ENCODE data around the gene RABGAP1L. TPM values are rescaled to one million over a fixed set of nuclear protein-coding genes. Genes with fewer than 3 reads are reported as not detected.
"Not testable (repeated sequence)": the region's sequence is repeated elsewhere in the genome, so short reads cannot be mapped to it uniquely, and the experiment has no call there.

RABGAP1L gene
- total RNA-seq, 2 experiments from 2014 or later: 38.2 to 44.2 TPM

GRCh38 chr1:174224641-174225040 is 65.3 kb downstream of the RABGAP1L start:
- Mint-ChIP-seq H3K27ac (no peak overlapping the region), H3K36me3 (ENCODE audit: low read depth) (peaks cover 51% of the 10 kb centered on the region), H3K27me3 (ENCODE audit: low read depth) (no peaks in the 10 kb centered on the region), H3K9me3 (ENCODE audit: insufficient read depth) (peaks cover 6% of the 10 kb centered on the region), H3K4me1 (ENCODE audit: low read depth) (peaks cover 11% of the 10 kb centered on the region), H3K4me3 (no peak overlapping the region)
- DNase-seq: no peak
- ATAC-seq: no peak
- POLR2A ChIA-PET: no interaction called here
- CTCF ChIA-PET: no interaction called here

- Mint-ChIP-seq H3K27ac (peak overlapping the region; percentile 62), H3K27me3 (ENCODE audit: low read depth) (no peaks in the 10 kb centered on the region), H3K36me3 (ENCODE audit: low read depth) (peaks cover 53% of the 10 kb centered on the region), H3K4me3 (no peak overlapping the region), H3K4me1 (ENCODE audit: low read depth) (peaks cover 11% of the 10 kb centered on the region), H3K9me3 (ENCODE audit: insufficient read depth) (peaks cover 6% of the 10 kb centered on the region)
- ATAC-seq: no peak
- CTCF ChIA-PET: no interaction called here
- POLR2A ChIA-PET: no interaction called here
- DNase-seq: peak; percentile 28
Observed at GRCh38 chr1:174225499-174226204, 66.3 kb downstream of the RABGAP1L start.

GRCh38 chr1:174230399-174230798 is 71.1 kb downstream of the RABGAP1L start:
- DNase-seq: no peak
- POLR2A ChIA-PET: no interaction called here
- Mint-ChIP-seq H3K9me3 (ENCODE audit: insufficient read depth) (peaks cover 5% of the 10 kb centered on the region), H3K36me3 (ENCODE audit: low read depth) (peaks cover 46% of the 10 kb centered on the region), H3K27me3 (ENCODE audit: low read depth) (no peaks in the 10 kb centered on the region), H3K4me3 (no peak overlapping the region), H3K4me1 (ENCODE audit: low read depth) (peaks cover 11% of the 10 kb centered on the region), H3K27ac (no peak overlapping the region)
- no peak for ATAC-seq
- CTCF ChIA-PET: interaction anchor here (1.7 kb wide), 1 partner anchor 13 kb away, joined by 6 read pairs; no protein-coding TSS in a partner anchor

GRCh38 chr1:174232761-174233160 is 73.4 kb downstream of the RABGAP1L start:
- no peak overlapping the region for H3K27ac Mint-ChIP-seq
- H3K4me3 Mint-ChIP-seq: no peak overlapping the region
- CTCF ChIA-PET: interaction anchor here (1.5 kb wide), 1 partner anchor 29 kb away, joined by 3 read pairs; no protein-coding TSS in a partner anchor

GRCh38 chr1:174238845-174239501 is 79.7 kb downstream of the RABGAP1L start:
- H3K36me3 Mint-ChIP-seq (ENCODE audit: low read depth): peaks cover 11% of the 10 kb centered on the region
- H3K27ac Mint-ChIP-seq; POLR2A ChIA-PET; H3K27me3 Mint-ChIP-seq (ENCODE audit: low read depth); H3K9me3 Mint-ChIP-seq (ENCODE audit: insufficient read depth); H3K4me1 Mint-ChIP-seq (ENCODE audit: low read depth); H3K4me3 Mint-ChIP-seq; DNase-seq; ATAC-seq; CTCF ChIA-PET: not testable (repeated sequence)

More at GRCh38 chr1:174232761-174233160, 73.4 kb downstream of the RABGAP1L start:
- DNase-seq: no peak
- H3K27me3 Mint-ChIP-seq (ENCODE audit: low read depth): no peaks in the 10 kb centered on the region
- POLR2A ChIA-PET: no interaction called here
- peaks cover 33% of the 10 kb centered on the region for H3K36me3 Mint-ChIP-seq (ENCODE audit: low read depth)
- ATAC-seq: no peak
- no peaks in the 10 kb centered on the region for H3K4me1 Mint-ChIP-seq (ENCODE audit: low read depth)
- peaks cover 5% of the 10 kb centered on the region for H3K9me3 Mint-ChIP-seq (ENCODE audit: insufficient read depth)

- CTCF ChIA-PET: no interaction called here
- DNase-seq: no peak
- Mint-ChIP-seq H3K27ac (no peak overlapping the region), H3K9me3 (ENCODE audit: insufficient read depth) (no peaks in the 10 kb centered on the region), H3K4me3 (no peak overlapping the region), H3K4me1 (ENCODE audit: low read depth) (peaks cover 2% of the 10 kb centered on the region), H3K27me3 (ENCODE audit: low read depth) (no peaks in the 10 kb centered on the region), H3K36me3 (ENCODE audit: low read depth) (peaks cover 16% of the 10 kb centered on the region)
- POLR2A ChIA-PET: no interaction called here
- no peak for ATAC-seq
Observed at GRCh38 chr1:174239541-174239940, 80.2 kb downstream of the RABGAP1L start.

- Mint-ChIP-seq H3K4me1 (ENCODE audit: low read depth) (peaks cover 2% of the 10 kb centered on the region), H3K27me3 (ENCODE audit: low read depth) (no peaks in the 10 kb centered on the region), H3K27ac (no peak overlapping the region), H3K4me3 (no peak overlapping the region), H3K9me3 (ENCODE audit: insufficient read depth) (no peaks in the 10 kb centered on the region), H3K36me3 (ENCODE audit: low read depth) (peaks cover 27% of the 10 kb centered on the region)
- ChIA-PET POLR2A (no interaction called here), CTCF (no interaction called here)
- ATAC-seq (no peak), DNase-seq (no peak)
Observed at GRCh38 chr1:174242856-174243255, 83.5 kb downstream of the RABGAP1L start.

GRCh38 chr1:174243451-174244000 is 84.2 kb downstream of the RABGAP1L start:
- peaks cover 27% of the 10 kb centered on the region for H3K36me3 Mint-ChIP-seq (ENCODE audit: low read depth)
- peaks cover 2% of the 10 kb centered on the region for H3K4me1 Mint-ChIP-seq (ENCODE audit: low read depth)
- no peaks in the 10 kb centered on the region for H3K9me3 Mint-ChIP-seq (ENCODE audit: insufficient read depth)
- ChIA-PET CTCF (no interaction called here), POLR2A (no interaction called here)
- no peak overlapping the region for H3K27ac Mint-ChIP-seq
- H3K4me3 Mint-ChIP-seq: no peak overlapping the region
- ATAC-seq: no peak
- DNase-seq: no peak
- no peaks in the 10 kb centered on the region for H3K27me3 Mint-ChIP-seq (ENCODE audit: low read depth)

GRCh38 chr1:174244017-174244416 is 84.7 kb downstream of the RABGAP1L start:
- ChIA-PET CTCF (no interaction called here), POLR2A (no interaction called here)
- ATAC-seq: no peak

GRCh38 chr1:174247472-174247871 is 88.2 kb downstream of the RABGAP1L start:
- H3K9me3 Mint-ChIP-seq (ENCODE audit: insufficient read depth): no peaks in the 10 kb centered on the region
- H3K4me3 Mint-ChIP-seq: no peak overlapping the region
- H3K27ac Mint-ChIP-seq: no peak overlapping the region
- H3K4me1 Mint-ChIP-seq (ENCODE audit: low read depth): peaks cover 2% of the 10 kb centered on the region
- ATAC-seq (no peak), DNase-seq (no peak)
- H3K27me3 Mint-ChIP-seq (ENCODE audit: low read depth): no peaks in the 10 kb centered on the region
- CTCF ChIA-PET: interaction anchor here (0.7 kb wide), 1 partner anchor 15 kb away, joined by 3 read pairs; no protein-coding TSS in a partner anchor
- H3K36me3 Mint-ChIP-seq (ENCODE audit: low read depth): peaks cover 24% of the 10 kb centered on the region
- POLR2A ChIA-PET: no interaction called here

More at GRCh38 chr1:174244017-174244416, 84.7 kb downstream of the RABGAP1L start:
- Mint-ChIP-seq H3K36me3 (ENCODE audit: low read depth) (peaks cover 27% of the 10 kb centered on the region), H3K4me3 (no peak overlapping the region), H3K27me3 (ENCODE audit: low read depth) (no peaks in the 10 kb centered on the region), H3K4me1 (ENCODE audit: low read depth) (peaks cover 2% of the 10 kb centered on the region), H3K9me3 (ENCODE audit: insufficient read depth) (no peaks in the 10 kb centered on the region), H3K27ac (no peak overlapping the region)
- no peak for DNase-seq

GRCh38 chr1:174248041-174248440 is 88.7 kb downstream of the RABGAP1L start:
- DNase-seq (no peak), ATAC-seq (no peak)
- ChIA-PET POLR2A (no interaction called here), CTCF (no interaction called here)
- peaks cover 20% of the 10 kb centered on the region for H3K36me3 Mint-ChIP-seq (ENCODE audit: low read depth)
- no peak overlapping the region for H3K4me3 Mint-ChIP-seq
- no peaks in the 10 kb centered on the region for H3K9me3 Mint-ChIP-seq (ENCODE audit: insufficient read depth)
- peaks cover 2% of the 10 kb centered on the region for H3K4me1 Mint-ChIP-seq (ENCODE audit: low read depth)
- H3K27me3 Mint-ChIP-seq (ENCODE audit: low read depth): no peaks in the 10 kb centered on the region
- H3K27ac Mint-ChIP-seq: no peak overlapping the region

- H3K27ac Mint-ChIP-seq; ATAC-seq; DNase-seq; H3K4me1 Mint-ChIP-seq (ENCODE audit: low read depth); H3K36me3 Mint-ChIP-seq (ENCODE audit: low read depth); H3K4me3 Mint-ChIP-seq; H3K27me3 Mint-ChIP-seq (ENCODE audit: low read depth); POLR2A ChIA-PET; H3K9me3 Mint-ChIP-seq (ENCODE audit: insufficient read depth): not testable (repeated sequence)
- CTCF ChIA-PET: interaction anchor here (0.7 to 0.9 kb wide), 2 partner anchors 12 to 256 kb away, joined by 3 read pairs; no protein-coding TSS in a partner anchor
Observed at GRCh38 chr1:174256386-174256785, 97.1 kb downstream of the RABGAP1L start.

Measured in activated CD8-positive, alpha-beta T cell treated with anti-CD3 and anti-CD28 coated beads, Interleukin-2, amount 10 ng/mL, durations not matched to agents 7 days and 5 days (primary cell).